HEK293 (cell line): ENCODE measurements around the gene LBHD1.

Experiments used
- MEIS1 ChIP-seq: sonication (generic); formaldehyde crosslinking; IDR thresholded peaks from 2 replicates; pipeline ENCODE4 v1.8.1; 2022; ENCODE audit warnings: missing genetic modification reagents, mild to moderate bottlenecking, borderline replicate concordance
- YY1 ChIP-seq: fragments of 450-650 bp; formaldehyde crosslinking; IDR thresholded peaks from 2 replicates; pipeline ENCODE4 v1.5.1; 2018; ENCODE audit warnings: missing biosample characterization, missing genetic modification characterization
- ZNF239 ChIP-seq: fragments of 450-650 bp; formaldehyde crosslinking; IDR thresholded peaks from 2 replicates; pipeline ENCODE4 v1.5.1; 2016; ENCODE audit warnings: missing biosample characterization, missing genetic modification characterization
- TF ChIP-seq, protein P1 (sequence below): fragments of 450-650 bp; formaldehyde crosslinking; IDR thresholded peaks from 2 replicates; pipeline ENCODE4 v1.5.1; 2016; ENCODE audit warnings: missing biosample characterization, missing genetic modification characterization

DNA sequence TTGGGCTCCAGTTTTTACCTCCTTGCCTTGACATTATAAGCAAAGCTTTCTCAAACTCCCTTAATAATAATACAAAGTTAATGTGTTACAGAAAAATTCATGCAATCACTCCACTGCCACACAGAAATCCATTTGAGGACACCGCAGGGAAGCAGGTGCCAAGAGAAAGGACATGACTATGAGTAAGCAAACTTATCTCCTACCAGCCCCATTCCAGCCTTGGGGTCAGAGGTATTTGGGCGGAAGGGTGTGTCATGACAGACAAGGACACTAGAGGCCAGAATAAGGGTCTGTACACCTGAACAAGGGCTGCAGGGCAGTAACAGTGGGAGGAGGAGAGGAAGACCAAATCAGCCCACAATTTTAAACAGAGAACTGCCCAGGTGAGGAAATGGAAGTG is 41.3 kb upstream of the LBHD1 start:
- TF ChIP-seq YY1, result no peak
- TF ChIP-seq, protein P1, sequence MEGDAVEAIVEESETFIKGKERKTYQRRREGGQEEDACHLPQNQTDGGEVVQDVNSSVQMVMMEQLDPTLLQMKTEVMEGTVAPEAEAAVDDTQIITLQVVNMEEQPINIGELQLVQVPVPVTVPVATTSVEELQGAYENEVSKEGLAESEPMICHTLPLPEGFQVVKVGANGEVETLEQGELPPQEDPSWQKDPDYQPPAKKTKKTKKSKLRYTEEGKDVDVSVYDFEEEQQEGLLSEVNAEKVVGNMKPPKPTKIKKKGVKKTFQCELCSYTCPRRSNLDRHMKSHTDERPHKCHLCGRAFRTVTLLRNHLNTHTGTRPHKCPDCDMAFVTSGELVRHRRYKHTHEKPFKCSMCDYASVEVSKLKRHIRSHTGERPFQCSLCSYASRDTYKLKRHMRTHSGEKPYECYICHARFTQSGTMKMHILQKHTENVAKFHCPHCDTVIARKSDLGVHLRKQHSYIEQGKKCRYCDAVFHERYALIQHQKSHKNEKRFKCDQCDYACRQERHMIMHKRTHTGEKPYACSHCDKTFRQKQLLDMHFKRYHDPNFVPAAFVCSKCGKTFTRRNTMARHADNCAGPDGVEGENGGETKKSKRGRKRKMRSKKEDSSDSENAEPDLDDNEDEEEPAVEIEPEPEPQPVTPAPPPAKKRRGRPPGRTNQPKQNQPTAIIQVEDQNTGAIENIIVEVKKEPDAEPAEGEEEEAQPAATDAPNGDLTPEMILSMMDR, result no peak
- TF ChIP-seq ZNF239, result no peak
- TF ChIP-seq MEIS1 (CRISPR knock-in tag), result no peak
